ENCODE results near the gene COMMD9. TPM values are rescaled to one million over a fixed set of nuclear protein-coding genes. Genes with fewer than 3 reads are reported as not detected.

COMMD9 gene
- total RNA-seq, 1 donor from 2014 or later: 66.1 TPM

DNA sequence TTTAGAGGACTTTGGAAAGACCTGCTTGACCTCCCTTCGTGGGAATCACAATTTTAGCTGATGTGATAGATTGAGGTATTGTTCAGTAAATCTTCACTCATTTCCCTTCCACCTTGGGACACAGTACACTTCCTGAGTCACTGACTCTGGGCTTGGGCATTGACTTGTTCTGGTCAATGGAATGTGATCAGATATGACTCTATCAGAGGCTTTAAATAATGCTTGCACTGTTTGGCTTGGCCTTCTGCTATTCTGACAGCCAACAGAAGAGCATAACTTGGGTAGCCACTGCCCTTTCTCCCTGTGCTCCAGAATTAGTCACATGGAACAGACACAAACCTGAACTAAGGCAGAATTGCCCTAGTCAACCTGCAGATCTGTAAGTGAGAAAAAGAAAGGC is 19.4 kb upstream of the COMMD9 start:
- no peak for DNase-seq (ENCODE audit: low spot score)
- H3K4me1 Mint-ChIP-seq (ENCODE audit: unreplicated experiment): peaks cover 37% of the 10 kb centered on the region
- H3K27ac Mint-ChIP-seq (ENCODE audit: unreplicated experiment): peak overlapping the region; percentile 67
- peaks cover 4% of the 10 kb centered on the region for H3K36me3 Mint-ChIP-seq (ENCODE audit: low read depth, unreplicated experiment)
- peaks cover 10% of the 10 kb centered on the region for H3K27me3 Mint-ChIP-seq (ENCODE audit: unreplicated experiment)
- H3K9me3 Mint-ChIP-seq (ENCODE audit: unreplicated experiment): no peaks in the 10 kb centered on the region
- no peak overlapping the region for H3K4me3 Mint-ChIP-seq (ENCODE audit: unreplicated experiment)
- TF ChIP-seq CTCF (IDR thresholded peaks at IDR 0.05; ENCODE audit: unreplicated experiment): no peak

GRCh38 chr11:36306888-36307287 is 17.7 kb upstream of the COMMD9 start:
- Mint-ChIP-seq H3K9me3 (ENCODE audit: unreplicated experiment) (no peaks in the 10 kb centered on the region), H3K27me3 (ENCODE audit: unreplicated experiment) (peaks cover 10% of the 10 kb centered on the region), H3K4me1 (ENCODE audit: unreplicated experiment) (peaks cover 48% of the 10 kb centered on the region), H3K4me3 (ENCODE audit: unreplicated experiment) (no peak overlapping the region), H3K36me3 (ENCODE audit: low read depth, unreplicated experiment) (peaks cover 4% of the 10 kb centered on the region), H3K27ac (ENCODE audit: unreplicated experiment) (peak overlapping the region; percentile 97)
- DNase-seq (ENCODE audit: low spot score): peak; percentile 52
- peak; percentile 30 for TF ChIP-seq CTCF (IDR thresholded peaks at IDR 0.05; ENCODE audit: unreplicated experiment)

- Mint-ChIP-seq H3K9me3 (ENCODE audit: unreplicated experiment) (no peaks in the 10 kb centered on the region), H3K4me3 (ENCODE audit: unreplicated experiment) (no peak overlapping the region), H3K27ac (ENCODE audit: unreplicated experiment) (no peak overlapping the region), H3K27me3 (ENCODE audit: unreplicated experiment) (peaks cover 10% of the 10 kb centered on the region), H3K36me3 (ENCODE audit: low read depth, unreplicated experiment) (peaks cover 4% of the 10 kb centered on the region), H3K4me1 (ENCODE audit: unreplicated experiment) (peaks cover 43% of the 10 kb centered on the region)
- TF ChIP-seq CTCF (IDR thresholded peaks at IDR 0.05; ENCODE audit: unreplicated experiment): no peak
- no peak for DNase-seq (ENCODE audit: low spot score)
These were observed 15.8 kb upstream of the COMMD9 start for GRCh38 chr11:36305047-36305446.

DNA sequence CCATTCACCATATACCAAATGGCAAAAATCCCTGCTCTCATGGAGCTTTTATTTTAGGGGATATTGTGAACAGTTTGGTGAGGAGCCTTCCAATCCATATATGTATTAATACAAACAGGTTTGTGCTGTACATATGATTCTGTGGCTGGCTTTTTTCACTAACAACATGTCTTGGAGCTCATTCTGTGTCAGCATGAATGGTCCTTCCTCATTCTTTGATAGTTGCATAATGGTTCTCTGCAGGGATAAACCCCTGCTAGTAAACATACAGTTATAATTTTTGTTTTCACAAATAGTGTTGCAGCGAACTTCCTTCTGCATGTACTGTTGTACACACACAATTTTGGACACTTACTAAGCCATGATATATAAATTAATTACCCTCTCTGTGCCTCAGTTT is 15.1 kb upstream of the COMMD9 start:
- Mint-ChIP-seq H3K4me3 (ENCODE audit: unreplicated experiment) (no peak overlapping the region), H3K27ac (ENCODE audit: unreplicated experiment) (no peak overlapping the region), H3K4me1 (ENCODE audit: unreplicated experiment) (peaks cover 40% of the 10 kb centered on the region), H3K9me3 (ENCODE audit: unreplicated experiment) (no peaks in the 10 kb centered on the region), H3K36me3 (ENCODE audit: low read depth, unreplicated experiment) (peaks cover 2% of the 10 kb centered on the region), H3K27me3 (ENCODE audit: unreplicated experiment) (peaks cover 9% of the 10 kb centered on the region)
- DNase-seq (ENCODE audit: low spot score): no peak
- TF ChIP-seq CTCF (IDR thresholded peaks at IDR 0.05; ENCODE audit: unreplicated experiment): no peak

GRCh38 chr11:36300650-36301049 is 11.4 kb upstream of the COMMD9 start:
- Mint-ChIP-seq H3K27ac (ENCODE audit: unreplicated experiment) (no peak overlapping the region), H3K36me3 (ENCODE audit: low read depth, unreplicated experiment) (no peaks in the 10 kb centered on the region), H3K9me3 (ENCODE audit: unreplicated experiment) (no peaks in the 10 kb centered on the region), H3K4me3 (ENCODE audit: unreplicated experiment) (no peak overlapping the region), H3K27me3 (ENCODE audit: unreplicated experiment) (no peaks in the 10 kb centered on the region), H3K4me1 (ENCODE audit: unreplicated experiment) (peaks cover 22% of the 10 kb centered on the region)
- no peak for DNase-seq (ENCODE audit: low spot score)
- TF ChIP-seq CTCF (IDR thresholded peaks at IDR 0.05; ENCODE audit: unreplicated experiment): no peak
